Osteocyte (in vitro differentiated cells): Measurements from ENCODE around the gene ZNF541. TPM values are rescaled to one million over a fixed set of nuclear protein-coding genes. Genes with fewer than 3 reads are reported as not detected.

Experiments used
- DNase-seq: peaks from one replicate; pipeline ENCODE4 v3.0.0; 2021; ENCODE audit warnings: mixed read lengths; ENCODE audit not compliant: unreplicated experiment; ENCODE audit errors: extremely low spot score
- H3K27ac Mint-ChIP-seq: one replicate; pipeline ENCODE4 v1.8.0; 2021; ENCODE audit warnings: mild to moderate bottlenecking, mixed read lengths; ENCODE audit not compliant: unreplicated experiment
- H3K27me3 Mint-ChIP-seq: one replicate; pipeline ENCODE4 v1.8.0; 2021; ENCODE audit warnings: mixed read lengths; ENCODE audit not compliant: unreplicated experiment
- H3K36me3 Mint-ChIP-seq: one replicate; pipeline ENCODE4 v1.8.0; 2021; ENCODE audit warnings: mixed read lengths; ENCODE audit not compliant: unreplicated experiment
- H3K4me1 Mint-ChIP-seq: one replicate; pipeline ENCODE4 v1.8.0; 2021; ENCODE audit warnings: mixed read lengths; ENCODE audit not compliant: unreplicated experiment
- H3K4me3 Mint-ChIP-seq: one replicate; pipeline ENCODE4 v1.8.0; 2021; ENCODE audit warnings: mild to moderate bottlenecking, moderate library complexity, mixed read lengths; ENCODE audit not compliant: unreplicated experiment
- H3K9me3 Mint-ChIP-seq: one replicate; pipeline ENCODE4 v1.8.0; 2021; ENCODE audit warnings: mixed read lengths; ENCODE audit not compliant: unreplicated experiment
- total RNA-seq: library from RNA; stranded (reverse); gene quantifications from 2 replicates; pipeline ENCODE4 v1.2.1, GENCODE V29; 2021
- TF ChIP-seq, protein P1 (sequence below): fragments of 200-600 bp; sonication (generic); IDR thresholded peaks from 2 replicates; pipeline ENCODE4 v1.5.0; 2021; ENCODE audit warnings: antibody characterized with exemption, mild to moderate bottlenecking, moderate library complexity

ZNF541 gene
- total RNA-seq, 1 donor from 2014 or later, result not detected

DNA sequence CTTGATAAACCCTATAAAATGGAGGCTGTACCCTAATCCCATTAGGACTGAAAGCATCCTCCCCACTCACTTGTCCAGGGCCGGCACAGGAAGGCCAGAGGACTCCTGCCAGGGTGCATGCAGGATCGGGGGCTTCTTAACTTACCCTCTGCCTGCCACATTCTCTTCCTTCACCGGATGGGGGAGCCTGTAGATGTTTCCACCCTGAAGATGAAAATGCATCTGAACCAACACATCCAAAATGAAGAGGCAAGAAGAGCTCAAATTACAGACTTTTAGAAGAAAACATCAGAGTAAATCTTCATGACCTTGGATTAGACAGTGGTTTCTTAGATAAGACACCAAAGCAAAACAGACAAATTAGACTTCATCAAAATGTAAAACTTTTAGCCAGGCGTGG lies 32.2 kb downstream of the ZNF541 start:
- Mint-ChIP-seq H3K4me3 (no peak overlapping the region), H3K9me3 (no peaks in the 10 kb centered on the region), H3K27me3 (peaks cover 12% of the 10 kb centered on the region), H3K36me3 (no peaks in the 10 kb centered on the region), H3K4me1 (peaks cover 2% of the 10 kb centered on the region), H3K27ac (no peak overlapping the region)
- no peak for DNase-seq
- TF ChIP-seq, protein P1, sequence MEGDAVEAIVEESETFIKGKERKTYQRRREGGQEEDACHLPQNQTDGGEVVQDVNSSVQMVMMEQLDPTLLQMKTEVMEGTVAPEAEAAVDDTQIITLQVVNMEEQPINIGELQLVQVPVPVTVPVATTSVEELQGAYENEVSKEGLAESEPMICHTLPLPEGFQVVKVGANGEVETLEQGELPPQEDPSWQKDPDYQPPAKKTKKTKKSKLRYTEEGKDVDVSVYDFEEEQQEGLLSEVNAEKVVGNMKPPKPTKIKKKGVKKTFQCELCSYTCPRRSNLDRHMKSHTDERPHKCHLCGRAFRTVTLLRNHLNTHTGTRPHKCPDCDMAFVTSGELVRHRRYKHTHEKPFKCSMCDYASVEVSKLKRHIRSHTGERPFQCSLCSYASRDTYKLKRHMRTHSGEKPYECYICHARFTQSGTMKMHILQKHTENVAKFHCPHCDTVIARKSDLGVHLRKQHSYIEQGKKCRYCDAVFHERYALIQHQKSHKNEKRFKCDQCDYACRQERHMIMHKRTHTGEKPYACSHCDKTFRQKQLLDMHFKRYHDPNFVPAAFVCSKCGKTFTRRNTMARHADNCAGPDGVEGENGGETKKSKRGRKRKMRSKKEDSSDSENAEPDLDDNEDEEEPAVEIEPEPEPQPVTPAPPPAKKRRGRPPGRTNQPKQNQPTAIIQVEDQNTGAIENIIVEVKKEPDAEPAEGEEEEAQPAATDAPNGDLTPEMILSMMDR, result peak; percentile 53

DNA sequence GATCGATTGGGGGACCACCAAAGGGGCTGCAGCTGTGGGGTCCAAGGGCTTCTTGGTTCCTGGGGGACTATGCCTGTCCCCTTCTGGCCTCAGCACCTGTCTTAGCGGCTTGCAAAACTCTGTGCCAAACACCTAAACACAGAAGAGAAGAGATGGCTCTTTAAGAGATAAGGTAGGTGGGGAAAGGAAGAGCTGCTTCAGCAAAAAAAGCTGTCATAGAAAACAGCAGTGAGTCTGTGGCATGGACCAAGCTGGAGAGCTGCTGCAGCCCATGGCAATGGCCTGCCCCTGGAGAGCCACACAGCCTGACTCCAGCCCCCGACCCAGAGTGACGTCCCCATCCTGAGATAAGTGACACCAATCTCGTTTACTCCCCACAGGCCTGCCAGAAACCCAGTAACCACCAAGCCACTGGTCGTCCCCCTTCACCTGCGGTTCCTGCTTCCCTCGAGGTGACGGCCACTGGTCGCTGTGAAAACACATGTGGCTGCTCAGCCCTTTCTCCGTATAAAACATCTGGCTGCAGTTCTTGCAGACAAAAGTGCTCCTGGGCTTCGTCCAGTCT lies 33.1 kb downstream of the ZNF541 start:
- Mint-ChIP-seq H3K4me1 (peaks cover 2% of the 10 kb centered on the region), H3K27me3 (peaks cover 18% of the 10 kb centered on the region), H3K9me3 (no peaks in the 10 kb centered on the region), H3K27ac (no peak overlapping the region), H3K36me3 (no peaks in the 10 kb centered on the region), H3K4me3 (no peak overlapping the region)
- TF ChIP-seq, protein P1, result no peak
- DNase-seq, result no peak

DNA sequence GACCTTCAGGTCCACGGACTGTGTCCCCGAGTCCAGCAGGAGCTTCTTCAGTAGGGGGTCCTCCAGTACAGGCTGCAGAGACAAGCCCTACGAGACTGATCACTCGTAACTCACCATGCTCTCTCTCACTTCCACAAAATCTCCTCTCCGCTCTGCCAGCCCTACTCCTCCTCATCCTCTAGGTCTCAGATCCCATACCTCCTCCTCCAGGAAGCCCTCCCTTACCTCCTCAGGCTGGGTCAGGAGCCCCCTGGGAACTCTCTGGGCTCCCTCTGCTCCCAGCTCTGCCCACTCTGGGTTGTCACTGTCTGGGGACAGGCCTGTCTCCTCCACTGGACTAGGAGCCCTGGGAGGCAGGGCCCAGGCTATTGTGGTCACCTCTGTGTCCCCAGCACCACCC lies 34.1 kb downstream of the ZNF541 start:
- DNase-seq, result no peak
- H3K9me3 Mint-ChIP-seq, result no peaks in the 10 kb centered on the region
- H3K36me3 Mint-ChIP-seq, result no peaks in the 10 kb centered on the region
- no peak overlapping the region for H3K4me3 Mint-ChIP-seq
- H3K4me1 Mint-ChIP-seq, result peaks cover 2% of the 10 kb centered on the region
- H3K27ac Mint-ChIP-seq, result no peak overlapping the region
- peaks cover 18% of the 10 kb centered on the region for H3K27me3 Mint-ChIP-seq
- TF ChIP-seq, protein P1, result no peak

DNA sequence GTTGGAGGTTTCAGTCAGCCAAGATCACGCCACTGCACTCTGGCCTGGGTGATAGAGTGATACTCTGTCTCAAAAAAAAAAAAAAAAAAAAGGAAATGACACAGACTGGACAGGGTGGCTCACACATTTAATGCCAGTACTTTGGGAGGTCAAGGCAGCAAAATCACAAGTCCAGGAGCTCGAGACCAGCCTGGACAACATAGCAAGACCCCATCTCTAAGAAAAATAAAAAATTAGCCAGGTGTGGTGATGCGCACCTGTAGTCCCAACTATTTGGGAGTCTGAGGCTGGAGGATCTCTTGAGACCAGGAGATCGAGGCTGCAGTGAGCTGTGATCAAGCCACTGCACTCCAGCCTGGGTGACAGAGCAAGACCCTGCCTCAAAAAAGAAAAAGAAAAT lies 35.5 kb downstream of the ZNF541 start:
- TF ChIP-seq, protein P1, result no peak
- H3K9me3 Mint-ChIP-seq, result no peaks in the 10 kb centered on the region
- H3K27me3 Mint-ChIP-seq, result peaks cover 18% of the 10 kb centered on the region

DNA sequence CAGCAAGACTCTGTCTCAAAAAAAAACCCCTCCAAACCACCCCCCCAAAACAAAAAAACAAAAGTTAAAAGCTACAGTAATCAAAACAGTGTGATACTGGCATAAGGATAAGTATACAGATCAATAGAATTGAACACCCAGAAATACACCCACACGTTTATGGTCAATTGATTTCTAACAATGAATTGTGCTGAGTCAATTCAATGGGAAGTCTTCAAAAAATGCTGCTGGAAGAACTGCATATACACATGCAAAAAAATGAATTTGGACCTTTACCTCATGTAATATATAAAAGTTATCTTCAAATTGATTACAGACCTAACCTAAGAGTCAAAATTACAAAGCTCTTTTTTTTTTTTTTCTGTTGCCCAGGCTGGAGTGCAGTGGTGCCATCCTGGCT lies 38.3 kb downstream of the ZNF541 start:
- TF ChIP-seq, protein P1, result no peak
- Mint-ChIP-seq H3K36me3 (no peaks in the 10 kb centered on the region), H3K4me3 (no peak overlapping the region), H3K9me3 (no peaks in the 10 kb centered on the region), H3K4me1 (no peaks in the 10 kb centered on the region), H3K27ac (no peak overlapping the region), H3K27me3 (peaks cover 18% of the 10 kb centered on the region)
- no peak for DNase-seq

More for the DNA sequence above, 35.5 kb downstream of the ZNF541 start:
- H3K4me3 Mint-ChIP-seq, result no peak overlapping the region
- peaks cover 2% of the 10 kb centered on the region for H3K4me1 Mint-ChIP-seq
- no peak for DNase-seq
- no peaks in the 10 kb centered on the region for H3K36me3 Mint-ChIP-seq
- no peak overlapping the region for H3K27ac Mint-ChIP-seq
